ENCODE measurements around the gene HILPDA. TPM values are rescaled to one million over a fixed set of nuclear protein-coding genes. Genes with fewer than 3 reads are reported as not detected.

HILPDA gene
- total and polyA plus RNA-seq, 10 of the 15 experiments (the other 5 are each of a cell fraction or from before 2014, with no cell fraction given): 12.0 to 232 (median 26.4) TPM

- Histone ChIP-seq H3K79me2 (ENCODE audit: control insufficient read depth, insufficient read depth, low read length) (no peaks in the 10 kb centered on the region), H3K9ac (ENCODE audit: control insufficient read depth, insufficient read depth, low read length) (no peak overlapping the region), H3K4me3 (no peak overlapping the region), H2AFZ (ENCODE audit: control insufficient read depth, low read depth, low read length) (no peak overlapping the region), H4K20me1 (ENCODE audit: control insufficient read depth, insufficient read depth) (no peaks in the 10 kb centered on the region), H3K4me1 (ENCODE audit: control insufficient read depth, insufficient read depth, low read length) (peaks cover 7% of the 10 kb centered on the region), H3K27ac (ENCODE audit: control insufficient read depth, insufficient read depth) (no peak overlapping the region), H3K27me3 (replicated peaks in 1 of 2; ENCODE audit: control insufficient read depth in 2 of 2, insufficient read depth in 2 of 2, low read length in 1 of 2) (no peaks in the 10 kb centered on the region), H3K4me2 (ENCODE audit: control insufficient read depth, insufficient read depth) (no peak overlapping the region), H3K36me3 (ENCODE audit: control insufficient read depth in 2 of 2, insufficient read depth in 2 of 2, low read length in 1 of 2) (no peaks in the 10 kb centered on the region), H3K9me3 (replicated peaks; ENCODE audit: control insufficient read depth, insufficient read depth, low read length) (no peaks in the 10 kb centered on the region)
- ChIA-PET POLR2A (interaction anchor here (0.9 to 1.2 kb wide), 3 partner anchors 25 to 35 kb away, joined by 3 to 4 read pairs (median 3); no protein-coding TSS in a partner anchor), RAD21 (ENCODE audit: unreplicated experiment) (interaction anchor here (0.6 to 10.5 kb wide), 12 partner anchors 8 to 158 kb away, joined by 3 to 216 read pairs (median 4); partner anchors contain the start of gene IMPDH1), CTCF (interaction anchor here (0.6 to 16.0 kb wide), 20 partner anchors 14 to 459 kb away, joined by 3 to 463 read pairs (median 4); partner anchors contain the start of genes HILPDA, IMPDH1 and RBM28), SMC1A (ENCODE audit: uncharacterized antibody, unreplicated experiment) (interaction anchor here (0.7 to 14.8 kb wide), 12 partner anchors 8 to 389 kb away, joined by 3 to 296 read pairs (median 8); no protein-coding TSS in a partner anchor)
- TF ChIP-seq ZNF384 (IDR thresholded peaks at IDR 0.05; ENCODE audit: borderline replicate concordance, low read depth, low read length): no peak
- no peak for TF ChIP-seq SMARCA5 (IDR thresholded peaks at IDR 0.05)
- no peak for TF ChIP-seq ETV6 (conservative IDR thresholded peaks at IDR 0.05 in 1 of 2, IDR thresholded peaks at IDR 0.05 in 1 of 2; ENCODE audit: borderline replicate concordance in 1 of 2, low read depth in 1 of 2)
- no peak for TF ChIP-seq ATF7 (IDR thresholded peaks at IDR 0.05; ENCODE audit: low read depth)
- no peak for TF ChIP-seq ZSCAN29 (IDR thresholded peaks at IDR 0.05)
- TF ChIP-seq BCL3 (IDR thresholded peaks at IDR 0.05; ENCODE audit: borderline replicate concordance, insufficient read depth, low read depth, low read length, poor library complexity, severe bottlenecking): no peak
- TF ChIP-seq EP300 (IDR thresholded peaks at IDR 0.05; ENCODE audit: borderline replicate concordance in 1 of 2, control insufficient read depth in 1 of 2, low read depth in 2 of 2, low read length in 2 of 2): no peak
- TF ChIP-seq GABPA (IDR thresholded peaks at IDR 0.05; ENCODE audit: low read depth): no peak
- ATAC-seq (no peak), FAIRE-seq (no peak), DNase-seq (ENCODE audit: low read depth, low spot score) (no peak)
- intact Hi-C loops (cut with micrococcal nuclease; ENCODE audit: unreplicated experiment) (loop anchor here (5.0 kb wide), 1 partner anchor 458 kb away; no protein-coding TSS in a partner anchor), in situ Hi-C loops (cut with MboI) (loop anchor here (5.0 kb wide), 1 partner anchor 38 kb away; no protein-coding TSS in a partner anchor)
- BruUV-seq (replicated peaks): no TSS peak
- 38% methylated on average over 1 of the region's 1 CpG for WGBS (ENCODE audit: insufficient coverage, insufficient replicate concordance, low lambda C conversion rate, missing lambda C conversion rate)
These were observed 30.9 kb upstream of the HILPDA start for GRCh38 chr7:128424686-128425275.

All from GM12878 (cell line).